Measurements from ENCODE around the gene PDE1C.

DNA sequence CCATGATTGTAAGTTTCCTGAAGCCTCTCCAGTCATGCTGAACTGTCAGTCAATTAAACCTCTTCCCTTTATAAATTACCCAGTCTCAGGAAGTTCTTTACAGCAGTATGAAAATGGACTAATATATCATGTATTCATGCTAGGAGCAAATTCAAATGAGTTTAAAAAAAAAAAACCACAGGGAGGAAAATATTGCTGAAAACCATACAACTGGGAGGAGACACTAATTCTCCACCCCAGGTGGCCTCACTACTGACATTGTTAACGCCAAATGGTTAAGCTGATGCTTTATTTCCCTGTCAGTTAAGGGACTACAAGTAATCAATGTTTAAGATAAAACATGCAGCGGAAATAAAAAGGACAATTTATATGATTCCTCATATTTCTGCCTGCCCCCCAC lies 55.1 kb downstream of the PDE1C start:
- TF ChIP-seq, protein P1, sequence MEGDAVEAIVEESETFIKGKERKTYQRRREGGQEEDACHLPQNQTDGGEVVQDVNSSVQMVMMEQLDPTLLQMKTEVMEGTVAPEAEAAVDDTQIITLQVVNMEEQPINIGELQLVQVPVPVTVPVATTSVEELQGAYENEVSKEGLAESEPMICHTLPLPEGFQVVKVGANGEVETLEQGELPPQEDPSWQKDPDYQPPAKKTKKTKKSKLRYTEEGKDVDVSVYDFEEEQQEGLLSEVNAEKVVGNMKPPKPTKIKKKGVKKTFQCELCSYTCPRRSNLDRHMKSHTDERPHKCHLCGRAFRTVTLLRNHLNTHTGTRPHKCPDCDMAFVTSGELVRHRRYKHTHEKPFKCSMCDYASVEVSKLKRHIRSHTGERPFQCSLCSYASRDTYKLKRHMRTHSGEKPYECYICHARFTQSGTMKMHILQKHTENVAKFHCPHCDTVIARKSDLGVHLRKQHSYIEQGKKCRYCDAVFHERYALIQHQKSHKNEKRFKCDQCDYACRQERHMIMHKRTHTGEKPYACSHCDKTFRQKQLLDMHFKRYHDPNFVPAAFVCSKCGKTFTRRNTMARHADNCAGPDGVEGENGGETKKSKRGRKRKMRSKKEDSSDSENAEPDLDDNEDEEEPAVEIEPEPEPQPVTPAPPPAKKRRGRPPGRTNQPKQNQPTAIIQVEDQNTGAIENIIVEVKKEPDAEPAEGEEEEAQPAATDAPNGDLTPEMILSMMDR (conservative IDR thresholded peaks at IDR 0.05), result no peak
- TF ChIP-seq ZFX (IDR thresholded peaks at IDR 0.05), result no peak
